ENCODE data around the gene ACSBG1. TPM values are rescaled to one million over a fixed set of nuclear protein-coding genes. Genes with fewer than 3 reads are reported as not detected.
"Not testable (repeated sequence)": the region's sequence is repeated elsewhere in the genome, so short reads cannot be mapped to it uniquely, and the experiment has no call there.

ACSBG1 gene
- total RNA-seq, 2 experiments from 2014 or later = 0.30 to 0.41 TPM

DNA sequence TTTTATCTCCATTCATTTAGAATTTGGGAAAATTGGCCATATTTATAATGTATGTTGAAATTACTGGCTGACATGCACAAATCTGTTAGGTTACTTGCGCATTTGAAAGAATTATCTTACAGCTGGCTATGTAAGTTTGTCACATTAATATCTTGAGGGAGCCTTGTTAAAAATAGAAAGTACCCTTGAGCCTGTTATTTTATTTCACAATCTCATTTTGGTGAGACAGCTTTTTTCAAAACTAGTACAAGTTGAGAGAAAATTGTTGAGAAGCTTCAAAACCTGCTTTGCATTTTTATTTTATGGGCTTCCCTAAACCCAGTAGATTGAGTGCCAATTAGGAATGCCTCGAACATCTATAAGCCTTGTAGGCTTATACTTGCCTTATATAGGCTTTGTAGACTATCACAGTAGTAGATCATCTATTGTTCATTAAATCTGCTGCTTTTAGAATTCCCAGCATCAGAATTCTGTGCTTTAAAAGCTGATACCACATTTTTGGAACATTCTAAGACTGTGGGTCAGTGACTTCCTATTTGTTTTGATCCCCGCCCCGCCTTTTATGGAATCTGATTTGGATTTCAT lies 78.9 kb downstream of the ACSBG1 start:
- no peaks in the 10 kb centered on the region for H3K9me3 ChIP-seq (ENCODE audit: low read length)
- no peak overlapping the region for H3K4me2 ChIP-seq (ENCODE audit: low read length)
- no TSS peak for BruUV-seq (replicated peaks)
- intact Hi-C loops (cut with micrococcal nuclease; ENCODE audit: unreplicated experiment) = no loop called here
- no peak overlapping the region for H3K4me3 ChIP-seq (ENCODE audit: low read depth, low read length, poor library complexity, severe bottlenecking)
- ChIA-PET POLR2A (interaction anchor here (0.9 to 1.1 kb wide), 2 partner anchors 13 to 72 kb away, joined by 3 read pairs; no protein-coding TSS in a partner anchor), CTCF (ENCODE audit: unreplicated experiment) (no interaction called here)
- H3K9me2 ChIP-seq (ENCODE audit: insufficient read depth, low read length) = no peaks in the 10 kb centered on the region
- H3K36me3 ChIP-seq (ENCODE audit: insufficient read depth, low read length) = peaks cover 78% of the 10 kb centered on the region
- peaks cover 27% of the 10 kb centered on the region for H3K4me1 ChIP-seq (ENCODE audit: insufficient read depth, low read length, poor library complexity, severe bottlenecking)
- no peak overlapping the region for H3K27ac ChIP-seq (ENCODE audit: low read depth, low read length, poor library complexity, severe bottlenecking)
- H2AFZ ChIP-seq (ENCODE audit: low read length) = no peak overlapping the region
- DNase-seq (ENCODE audit: low spot score) = no peak
- H4K20me1 ChIP-seq (ENCODE audit: insufficient read depth, low read length) = peaks cover 5% of the 10 kb centered on the region; the same call in 1 of the 2 replicates
- TF ChIP-seq, protein P1, sequence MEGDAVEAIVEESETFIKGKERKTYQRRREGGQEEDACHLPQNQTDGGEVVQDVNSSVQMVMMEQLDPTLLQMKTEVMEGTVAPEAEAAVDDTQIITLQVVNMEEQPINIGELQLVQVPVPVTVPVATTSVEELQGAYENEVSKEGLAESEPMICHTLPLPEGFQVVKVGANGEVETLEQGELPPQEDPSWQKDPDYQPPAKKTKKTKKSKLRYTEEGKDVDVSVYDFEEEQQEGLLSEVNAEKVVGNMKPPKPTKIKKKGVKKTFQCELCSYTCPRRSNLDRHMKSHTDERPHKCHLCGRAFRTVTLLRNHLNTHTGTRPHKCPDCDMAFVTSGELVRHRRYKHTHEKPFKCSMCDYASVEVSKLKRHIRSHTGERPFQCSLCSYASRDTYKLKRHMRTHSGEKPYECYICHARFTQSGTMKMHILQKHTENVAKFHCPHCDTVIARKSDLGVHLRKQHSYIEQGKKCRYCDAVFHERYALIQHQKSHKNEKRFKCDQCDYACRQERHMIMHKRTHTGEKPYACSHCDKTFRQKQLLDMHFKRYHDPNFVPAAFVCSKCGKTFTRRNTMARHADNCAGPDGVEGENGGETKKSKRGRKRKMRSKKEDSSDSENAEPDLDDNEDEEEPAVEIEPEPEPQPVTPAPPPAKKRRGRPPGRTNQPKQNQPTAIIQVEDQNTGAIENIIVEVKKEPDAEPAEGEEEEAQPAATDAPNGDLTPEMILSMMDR (conservative IDR thresholded peaks at IDR 0.05; ENCODE audit: low read length) = no peak
- TF ChIP-seq EZH2phosphoT487 (IDR thresholded peaks at IDR 0.05; ENCODE audit: borderline replicate concordance, low read depth, low read length) = no peak
- peaks cover 66% of the 10 kb centered on the region for H3K79me2 ChIP-seq (ENCODE audit: insufficient read depth, low read depth, low read length)

DNA sequence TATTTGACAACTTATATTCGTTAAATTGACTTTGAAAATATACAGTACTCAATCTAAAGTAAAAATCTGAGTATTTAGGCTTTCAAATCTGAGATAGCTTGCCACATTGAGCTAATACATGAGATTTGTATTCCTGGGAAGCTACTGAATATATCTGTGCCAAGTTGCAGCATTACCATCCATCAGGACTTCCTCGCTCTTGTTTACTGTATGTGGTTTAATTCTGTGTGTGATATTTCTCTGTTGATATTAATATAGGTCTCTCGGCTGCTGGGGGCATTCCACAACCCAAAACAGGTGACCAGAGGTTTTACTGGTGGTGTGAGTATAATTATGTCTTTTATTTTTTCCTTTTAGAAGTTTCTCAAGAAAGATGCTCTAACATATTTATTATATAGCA lies 79.4 kb downstream of the ACSBG1 start:
- no peak overlapping the region for H2AFZ ChIP-seq (ENCODE audit: low read length)
- H3K4me2 ChIP-seq (ENCODE audit: low read length) = no peak overlapping the region
- intact Hi-C loops (cut with micrococcal nuclease; ENCODE audit: unreplicated experiment) = no loop called here
- no peak for DNase-seq (ENCODE audit: low spot score)
- POLR2A ChIA-PET = interaction anchor here (0.9 to 1.1 kb wide), 2 partner anchors 13 to 71 kb away, joined by 3 read pairs; no protein-coding TSS in a partner anchor
- H3K9me2 ChIP-seq (ENCODE audit: insufficient read depth, low read length) = no peaks in the 10 kb centered on the region
- no peak overlapping the region for H3K27ac ChIP-seq (ENCODE audit: low read depth, low read length, poor library complexity, severe bottlenecking)
- peaks cover 31% of the 10 kb centered on the region for H3K4me1 ChIP-seq (ENCODE audit: insufficient read depth, low read length, poor library complexity, severe bottlenecking)
- TF ChIP-seq EZH2phosphoT487 (IDR thresholded peaks at IDR 0.05; ENCODE audit: borderline replicate concordance, low read depth, low read length) = no peak
- no TSS peak for BruUV-seq (replicated peaks)
- H3K9me3 ChIP-seq (ENCODE audit: low read length) = no peaks in the 10 kb centered on the region
- H4K20me1 ChIP-seq (ENCODE audit: insufficient read depth, low read length) = peaks cover 8% of the 10 kb centered on the region; the same call in 1 of the 2 replicates
- no peak overlapping the region for H3K4me3 ChIP-seq (ENCODE audit: low read depth, low read length, poor library complexity, severe bottlenecking)
- H3K36me3 ChIP-seq (ENCODE audit: insufficient read depth, low read length) = peaks cover 75% of the 10 kb centered on the region
- peaks cover 71% of the 10 kb centered on the region for H3K79me2 ChIP-seq (ENCODE audit: insufficient read depth, low read depth, low read length)
- CTCF ChIA-PET (ENCODE audit: unreplicated experiment) = no interaction called here

DNA sequence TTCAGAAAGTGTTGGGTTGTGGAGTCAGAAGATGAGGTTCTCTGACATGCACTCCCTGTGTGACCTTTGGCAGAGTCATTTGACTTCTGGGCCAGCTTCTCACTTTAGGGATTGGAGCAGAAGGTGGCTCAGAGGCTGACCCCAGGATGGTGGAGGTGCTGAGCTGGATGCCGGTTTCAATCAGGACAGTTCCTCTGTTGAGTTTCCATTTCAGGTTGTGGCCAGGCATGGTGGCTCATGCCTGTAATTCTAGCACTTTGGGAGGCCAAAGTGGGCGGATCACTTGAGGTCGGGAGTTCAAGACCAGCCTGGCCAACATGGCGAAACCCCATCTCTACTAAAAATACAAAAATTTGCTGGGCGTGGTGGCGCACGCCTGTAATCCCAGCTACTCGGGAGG lies 83.3 kb downstream of the ACSBG1 start:
- peaks cover 40% of the 10 kb centered on the region for H3K4me1 ChIP-seq (ENCODE audit: insufficient read depth, low read length, poor library complexity, severe bottlenecking)
- intact Hi-C loops (cut with micrococcal nuclease; ENCODE audit: unreplicated experiment); H2AFZ ChIP-seq (ENCODE audit: low read length); CTCF ChIA-PET (ENCODE audit: unreplicated experiment); BruUV-seq (replicated peaks); H3K9me2 ChIP-seq (ENCODE audit: insufficient read depth, low read length); H4K20me1 ChIP-seq (ENCODE audit: insufficient read depth, low read length); DNase-seq (ENCODE audit: low spot score); H3K9me3 ChIP-seq (ENCODE audit: low read length); POLR2A ChIA-PET: not testable (repeated sequence)
- peaks cover 68% of the 10 kb centered on the region for H3K79me2 ChIP-seq (ENCODE audit: insufficient read depth, low read depth, low read length)
- H3K27ac ChIP-seq (ENCODE audit: low read depth, low read length, poor library complexity, severe bottlenecking) = peak overlapping the region; percentile 34
- H3K4me2 ChIP-seq (ENCODE audit: low read length) = peak overlapping the region; percentile 89
- peaks cover 38% of the 10 kb centered on the region for H3K36me3 ChIP-seq (ENCODE audit: insufficient read depth, low read length)
- peak overlapping the region; percentile 88 for H3K4me3 ChIP-seq (ENCODE audit: low read depth, low read length, poor library complexity, severe bottlenecking)

All from OCI-LY7 (cell line).